Putamen (tissue), 1 donor: ENCODE results near the gene IL22RA2.

Source experiments
- DNase-seq: peaks from one replicate; pipeline ENCODE4 v3.0.0-alpha.2; 2016; ENCODE audit warnings: low spot score

IL22RA2 gene

DNA sequence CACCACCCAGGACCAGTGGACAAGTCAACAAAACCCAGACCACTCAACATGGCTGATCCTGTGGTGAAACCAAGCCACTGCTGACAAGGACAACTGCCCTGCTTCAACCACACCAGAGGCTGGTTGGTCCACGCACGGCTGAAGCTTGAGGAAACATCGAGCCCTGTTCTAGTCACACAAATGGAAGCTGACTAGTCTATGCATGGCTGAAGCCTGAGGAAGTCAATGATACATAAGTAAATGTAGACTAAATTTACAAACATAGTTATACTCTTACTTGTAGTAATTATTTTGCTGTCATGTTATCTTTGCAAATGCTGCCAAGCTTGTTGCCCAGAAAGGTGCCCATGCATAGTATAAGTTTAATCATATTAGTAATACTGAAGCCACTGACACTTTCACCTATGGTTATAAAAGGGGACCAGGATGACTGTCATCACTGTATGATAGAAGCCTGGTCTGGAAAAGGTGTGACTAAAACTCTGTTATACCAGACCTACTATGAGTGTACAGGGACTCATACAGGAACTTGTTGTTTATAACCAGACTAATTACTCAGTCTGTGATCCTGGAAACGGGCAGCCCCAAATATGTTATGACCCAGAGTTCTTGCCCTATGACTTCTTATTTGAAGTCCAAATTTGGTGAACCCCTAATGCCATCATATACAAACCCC, 5.6 kb downstream of the IL22RA2 start:
- DNase-seq, result no peak

- peak; percentile 2 for DNase-seq
Observed at GRCh38 chr6:137166247-137167098, 7.0 kb downstream of the IL22RA2 start.

DNA sequence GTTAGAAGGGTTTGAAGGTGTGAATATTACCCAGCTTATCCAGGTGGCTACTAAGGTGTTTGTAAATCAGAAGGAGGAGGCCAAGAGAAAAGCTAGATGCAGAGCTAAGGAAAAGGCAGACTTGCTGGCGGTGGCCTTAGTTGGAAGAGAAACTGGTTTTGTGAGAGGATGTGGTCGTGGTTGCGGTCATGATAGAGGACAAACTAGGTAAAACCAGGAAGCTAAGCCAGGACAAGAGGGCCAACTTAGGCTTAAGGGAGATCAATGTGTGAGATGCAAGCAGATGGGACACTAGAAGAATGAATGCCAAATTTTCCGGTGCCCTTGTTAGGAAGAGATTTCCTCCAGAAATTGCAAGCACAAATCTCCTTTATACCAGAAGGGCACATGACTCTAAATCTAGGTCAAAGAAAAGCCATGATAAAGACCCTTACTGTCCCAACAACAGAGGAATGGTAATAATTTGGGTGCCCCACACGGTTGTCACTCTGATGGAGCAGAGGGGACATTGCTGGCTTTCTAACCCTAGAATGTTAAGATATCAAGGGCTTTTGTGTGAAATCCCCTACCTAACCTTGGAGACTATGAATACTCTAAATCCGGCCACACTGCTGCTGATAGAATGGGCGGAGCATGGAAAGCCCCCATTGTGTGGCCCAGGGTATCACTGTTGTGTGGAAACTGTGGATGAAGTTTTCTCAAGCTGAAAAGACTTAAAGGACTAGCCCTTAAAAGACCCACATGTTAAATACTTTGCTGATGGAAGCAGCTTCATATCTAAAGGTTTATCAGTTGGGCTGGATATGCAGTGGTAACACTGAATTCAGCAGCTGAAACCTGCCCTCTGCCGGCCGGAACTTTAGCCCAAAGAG, 7.8 kb downstream of the IL22RA2 start:
- DNase-seq, result no peak

DNA sequence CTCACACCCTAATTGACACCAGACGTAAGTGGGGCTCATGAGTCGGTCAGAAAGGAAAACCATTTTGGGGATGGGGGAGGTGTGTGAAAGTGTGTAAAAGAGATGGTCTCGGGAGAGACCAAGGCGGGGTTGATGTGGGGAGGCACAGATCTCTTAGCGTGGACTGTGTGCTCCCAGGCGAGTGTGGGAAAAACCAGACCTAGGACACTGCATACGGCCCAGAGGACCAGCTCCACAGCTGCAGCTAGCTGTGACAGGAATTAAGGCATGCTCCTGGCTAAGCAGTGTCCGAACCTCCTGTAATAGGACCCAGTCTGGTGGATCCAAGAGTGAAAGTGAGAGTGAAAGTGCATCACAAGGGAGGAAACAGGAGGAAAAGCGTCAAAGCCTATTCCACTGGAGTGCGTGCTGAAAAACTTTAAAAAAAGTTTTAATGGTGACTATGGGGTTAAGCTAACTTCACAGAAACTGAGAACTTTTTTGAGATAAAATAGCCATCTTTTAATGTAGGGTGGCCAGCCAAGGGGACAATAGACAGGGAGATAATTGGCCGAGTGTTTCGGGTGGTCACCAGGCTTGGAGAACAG, 9.6 kb downstream of the IL22RA2 start:
- DNase-seq, result no peak

- no peak for DNase-seq
Observed at GRCh38 chr6:137162692-137163306, 10.6 kb downstream of the IL22RA2 start.

GRCh38 chr6:137161949-137162348, 11.5 kb downstream of the IL22RA2 start:
- DNase-seq, result no peak

GRCh38 chr6:137160763-137161162, 12.7 kb downstream of the IL22RA2 start:
- DNase-seq, result no peak

- no peak for DNase-seq
Observed at GRCh38 chr6:137159912-137160311, 13.5 kb downstream of the IL22RA2 start.

DNA sequence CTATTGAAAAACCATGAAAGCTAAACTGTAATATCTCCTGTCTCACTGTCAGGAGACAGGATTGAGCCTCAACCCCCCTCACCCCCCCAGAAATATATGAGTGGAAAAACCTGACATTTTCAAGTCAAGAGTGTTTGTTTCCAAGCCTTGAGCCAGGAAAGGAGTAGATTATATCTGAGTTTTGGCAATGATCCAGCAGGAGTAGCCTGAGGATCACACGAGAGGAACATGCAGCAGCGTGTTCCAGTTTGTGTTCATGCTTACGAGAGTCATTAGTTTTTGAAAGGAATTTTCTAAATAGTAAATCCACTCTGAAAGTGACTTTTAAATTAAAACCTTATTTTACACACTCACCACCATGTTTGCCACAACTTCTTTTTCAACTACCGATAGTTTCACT, 15.8 kb downstream of the IL22RA2 start:
- DNase-seq, result no peak

DNA sequence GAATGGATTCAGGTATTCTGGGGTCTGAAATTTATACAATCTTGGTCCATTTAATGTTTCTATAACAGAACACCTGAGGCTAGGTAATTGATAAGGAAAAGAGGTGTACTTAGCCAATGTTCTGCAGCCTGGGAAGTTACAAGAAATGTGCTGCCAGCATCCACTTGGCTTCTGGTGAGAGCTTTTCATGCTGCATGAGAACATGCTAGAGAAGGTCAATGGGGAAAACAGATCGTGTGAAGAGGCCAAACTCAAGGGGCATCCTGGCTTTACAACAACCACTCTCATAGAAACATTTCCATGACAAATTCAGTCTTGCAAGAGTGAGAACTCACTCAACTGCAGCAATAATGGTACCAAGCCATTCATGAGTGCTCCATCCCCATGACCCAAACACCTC, 16.8 kb downstream of the IL22RA2 start:
- DNase-seq, result no peak

- DNase-seq, result no peak
Observed at GRCh38 chr6:137155830-137156229, 17.6 kb downstream of the IL22RA2 start.

DNA sequence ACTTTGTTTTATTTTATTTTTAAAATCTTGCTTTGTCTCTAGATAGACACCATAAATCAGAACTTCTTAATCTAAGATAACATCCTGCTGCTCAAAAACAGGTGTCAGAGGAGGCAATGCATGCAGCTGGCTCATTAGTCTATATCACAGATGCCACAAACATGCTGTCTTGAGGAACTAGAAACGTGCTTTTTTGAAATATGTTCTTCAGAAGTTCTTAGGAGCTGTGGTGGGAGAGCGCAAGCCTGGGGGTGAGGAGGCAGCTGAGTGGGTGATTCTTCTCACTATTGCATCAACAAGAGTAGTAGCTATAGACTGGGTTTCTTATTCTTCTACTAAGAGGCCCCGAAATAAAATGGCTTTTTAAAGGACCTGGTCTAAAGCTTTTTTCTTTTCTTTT, 23.4 kb downstream of the IL22RA2 start:
- DNase-seq, result no peak

- DNase-seq, result no peak
Observed at GRCh38 chr6:137149035-137149393, 24.4 kb downstream of the IL22RA2 start.

DNA sequence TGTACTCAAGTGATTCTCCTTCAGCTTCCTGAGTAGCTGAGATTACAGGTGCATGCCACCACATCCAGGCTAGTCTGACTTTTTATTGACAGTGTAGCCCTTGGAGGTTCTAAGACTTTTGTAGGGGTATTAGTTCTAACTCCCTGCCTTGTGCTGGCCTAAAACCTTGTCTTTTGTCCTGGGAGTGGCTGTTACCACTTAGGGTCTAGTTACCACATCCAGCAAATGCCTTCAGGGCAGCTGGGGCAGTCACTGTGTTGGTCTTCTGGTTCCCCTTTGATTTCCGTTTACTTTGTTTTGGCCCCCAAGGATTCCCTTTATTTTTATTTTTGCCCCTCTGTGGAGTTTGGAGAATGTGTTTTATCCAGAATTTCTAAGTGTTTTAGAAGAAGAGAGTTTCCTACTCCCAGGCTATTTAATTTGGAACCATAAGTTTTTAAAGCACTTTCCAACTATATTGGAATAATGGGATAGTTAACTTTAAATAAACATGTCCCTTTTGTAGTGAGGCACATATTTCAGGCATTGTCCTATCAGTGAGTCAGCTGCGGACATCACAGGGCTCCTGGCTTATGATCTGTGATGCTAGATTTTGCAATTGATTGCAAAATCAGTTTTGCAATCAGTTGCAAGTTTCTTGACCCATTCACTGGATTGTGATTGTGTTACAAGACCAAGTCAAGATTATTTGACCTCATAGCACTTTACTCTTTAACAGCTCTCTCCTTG, 25.0 kb downstream of the IL22RA2 start:
- no peak for DNase-seq

GRCh38 chr6:137147195-137147594, 26.2 kb downstream of the IL22RA2 start:
- no peak for DNase-seq

DNA sequence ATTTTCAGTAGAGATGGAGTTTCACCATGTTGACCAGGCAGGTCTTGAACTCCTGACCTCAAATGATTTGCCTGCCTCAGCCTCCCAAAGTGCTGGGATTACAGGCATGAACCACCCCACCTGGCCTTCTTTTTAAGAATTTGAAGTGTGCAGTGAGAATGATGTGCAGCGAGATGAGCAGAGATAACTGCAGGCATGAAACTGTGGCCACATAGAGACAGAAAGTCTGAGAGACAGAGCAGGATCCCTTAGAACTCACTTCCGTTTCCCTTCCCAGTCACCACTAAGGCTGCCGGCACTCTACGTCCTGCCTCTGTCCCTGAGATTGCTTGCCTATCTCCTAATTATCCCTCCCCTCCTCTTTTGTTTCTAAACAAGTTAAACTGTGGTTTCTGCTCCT, 27.2 kb downstream of the IL22RA2 start:
- DNase-seq, result no peak

DNA sequence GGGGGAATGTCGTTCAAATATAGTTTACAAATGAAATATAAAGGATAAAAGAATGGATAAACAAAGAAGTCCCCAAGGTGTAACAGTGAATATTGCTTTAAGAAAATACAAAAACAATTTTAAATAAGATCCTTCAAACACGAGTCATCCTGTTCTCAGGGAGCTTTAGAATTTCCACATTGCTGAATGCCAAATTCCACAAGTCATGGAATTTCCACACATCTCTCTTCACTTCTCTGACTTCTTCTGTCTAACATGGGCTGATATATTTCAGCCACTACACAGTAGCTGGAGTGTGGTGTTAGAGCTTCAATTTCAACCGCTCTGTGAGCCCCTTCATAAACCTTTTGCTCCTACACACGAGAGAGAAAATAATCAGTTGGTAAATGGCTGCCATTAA, 28.0 kb downstream of the IL22RA2 start:
- DNase-seq, result no peak

- DNase-seq, result no peak
Observed at GRCh38 chr6:137136065-137136464, 37.4 kb downstream of the IL22RA2 start.

- no peak for DNase-seq
Observed at GRCh38 chr6:137134483-137134882, 39.0 kb downstream of the IL22RA2 start.

DNA sequence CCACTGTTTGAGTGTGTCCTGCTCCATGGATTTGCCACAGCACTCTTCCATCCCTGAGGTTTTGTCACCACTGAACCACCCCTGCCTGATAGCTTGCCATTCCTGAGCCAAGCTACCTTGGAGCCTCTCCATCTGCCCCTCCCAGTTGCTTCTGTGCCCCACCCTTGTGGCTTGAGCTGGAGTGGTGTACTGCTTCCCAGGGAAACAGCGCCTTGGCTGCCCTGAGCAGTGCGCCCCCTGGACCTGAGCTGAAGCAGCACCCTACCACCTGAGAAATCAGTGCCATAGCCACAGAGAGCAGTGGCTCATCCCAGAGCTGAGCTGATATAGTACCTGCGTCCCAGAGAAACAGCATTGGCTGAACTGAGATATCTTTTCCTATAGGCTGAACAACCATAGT, 40.3 kb downstream of the IL22RA2 start:
- DNase-seq, result no peak

- DNase-seq, result no peak
Observed at GRCh38 chr6:137126875-137127485, 46.5 kb downstream of the IL22RA2 start.
